HepG2 (cell line): Measurements from ENCODE around the gene AARS1. TPM values are rescaled to one million over a fixed set of nuclear protein-coding genes. Genes with fewer than 3 reads are reported as not detected.

Experiments
- GABPB1 ChIP-seq: IDR thresholded peaks from 2 replicates; pipeline ENCODE4 v1.6.1; 2016; ENCODE audit warnings: mild to moderate bottlenecking, missing genetic modification reagents, moderate library complexity, missing compliant biosample characterization
- HCFC1 ChIP-seq: fragments of 150-350 bp; IDR thresholded peaks from 2 replicates; pipeline ENCODE4 v1.6.1; 2014; ENCODE audit warnings: low read depth, low read length
- HNRNPUL1 ChIP-seq: fragments of 200-400 bp; formaldehyde crosslinking; IDR thresholded peaks from 2 replicates; pipeline ENCODE4 v1.6.1; 2017; ENCODE audit warnings: low read depth, mild to moderate bottlenecking, low read length, moderate library complexity
- IRX3 ChIP-seq: sonication (generic); formaldehyde crosslinking; IDR thresholded peaks from 2 replicates; pipeline ENCODE4 v1.8.1; 2023; ENCODE audit warnings: mild to moderate bottlenecking, low read depth, missing genetic modification reagents, borderline replicate concordance
- MXD4 ChIP-seq: IDR thresholded peaks from 2 replicates; pipeline ENCODE4 v1.6.1; 2016; ENCODE audit warnings: mild to moderate bottlenecking, missing biosample characterization, missing genetic modification reagents
- RAD21 ChIP-seq: fragments of 450-650 bp; formaldehyde crosslinking; IDR thresholded peaks from 2 replicates; pipeline ENCODE4 v1.5.0; 2020; ENCODE audit warnings: mild to moderate bottlenecking
- RBAK ChIP-seq: sonication (generic); formaldehyde crosslinking; IDR thresholded peaks from 2 replicates; pipeline ENCODE4 v1.5.1; 2020; ENCODE audit warnings: mild to moderate bottlenecking, missing genetic modification reagents
- RFX5 ChIP-seq: IDR thresholded peaks from 2 replicates; pipeline ENCODE4 v1.6.1; 2011; ENCODE audit warnings: low read depth, low read length, improper control_type of control experiment
- SRY ChIP-seq: sonication (generic); formaldehyde crosslinking; IDR thresholded peaks from 2 replicates; pipeline ENCODE4 v1.8.0; 2022; ENCODE audit warnings: mild to moderate bottlenecking, missing genetic modification reagents
- TAF1 ChIP-seq: sonication (generic); formaldehyde crosslinking; IDR thresholded peaks from 2 replicates; pipeline ENCODE4 v1.4.0; 2020; ENCODE audit warnings: missing genetic modification reagents
- TCF12 ChIP-seq, 2 experiments: fragments of 450-650 bp in 1 of 2; sonication (generic) in 1 of 2; formaldehyde crosslinking in 1 of 2; IDR thresholded peaks; 2 replicates each; pipeline versions ENCODE4 v1.6.1 to v1.8.0; 2017 to 2022; ENCODE audit warnings: antibody characterized with exemption in 1 of 2, mild to moderate bottlenecking in 1 of 2, missing genetic modification reagents in 1 of 2, moderate library complexity in 1 of 2
- TRIM24 ChIP-seq: sonication (generic); formaldehyde crosslinking; IDR thresholded peaks from 2 replicates; pipeline ENCODE4 v1.8.0; 2022; ENCODE audit warnings: mild to moderate bottlenecking, missing genetic modification reagents
- ZC3H4 ChIP-seq: sonication (generic); formaldehyde crosslinking; IDR thresholded peaks from 2 replicates; pipeline ENCODE4 v1.4.0; 2020; ENCODE audit warnings: missing genetic modification reagents, borderline replicate concordance
- ZNF12 ChIP-seq: sonication (generic); formaldehyde crosslinking; IDR thresholded peaks from 2 replicates; pipeline ENCODE4 v1.5.0; 2020; ENCODE audit warnings: missing genetic modification reagents
- ZNF782 ChIP-seq: sonication (generic); formaldehyde crosslinking; IDR thresholded peaks from 2 replicates; pipeline ENCODE4 v1.4.0; 2020; ENCODE audit warnings: missing genetic modification reagents, mild to moderate bottlenecking, borderline replicate concordance
- polyA plus RNA-seq, 8 experiments: library from polyadenylated mRNA; depleted of rRNA in 3 of 8; stranded (reverse) in 7 of 8; unstranded in 1 of 8; fragments of >200 nt; fragmentation: Illumina TruSeq in 4 of 8; extraction: Trizol in 4 of 8; gene quantifications; 2 replicates each; pipeline versions ENCODE4 v1.2.1 to v1.2.3, GENCODE V29; 2011 to 2016; ENCODE audit warnings: low read depth in 4 of 8, missing spikeins in 1 of 8, mixed read lengths in 1 of 8; ENCODE audit not compliant: insufficient read depth in 1 of 8
- total RNA-seq, 5 experiments: library from RNA; depleted of rRNA; stranded (reverse); fragments of >200 nt; fragmentation: Illumina TruSeq; extraction: Trizol; gene quantifications; 2 replicates each; pipeline ENCODE4 v1.2.3, GENCODE V29; 2016; ENCODE audit warnings: low read depth in 1 of 5
- TF ChIP-seq, protein P1 (sequence below): sonication (generic); formaldehyde crosslinking; IDR thresholded peaks from 2 replicates; pipeline ENCODE4 v1.4.0; 2020; ENCODE audit warnings: missing genetic modification reagents
- TF ChIP-seq, protein P2 (sequence below): sonication (generic); formaldehyde crosslinking; IDR thresholded peaks from 2 replicates; pipeline ENCODE4 v1.8.1; 2023; ENCODE audit warnings: mild to moderate bottlenecking, inconsistent platforms, moderate library complexity, missing genetic modification reagents, borderline replicate concordance
- TF ChIP-seq, protein P3 (sequence below): IDR thresholded peaks from 2 replicates; pipeline ENCODE4 v1.6.1; 2016
- TF ChIP-seq, protein P4 (sequence below): sonication (generic); formaldehyde crosslinking; conservative IDR thresholded peaks from 2 replicates; pipeline ENCODE4 v1.8.1; 2023; ENCODE audit warnings: missing genetic modification reagents
- TF ChIP-seq, protein P5 (sequence below): sonication (generic); formaldehyde crosslinking; IDR thresholded peaks from 2 replicates; pipeline ENCODE4 v1.5.0; 2020; ENCODE audit warnings: mild to moderate bottlenecking, missing genetic modification reagents, borderline replicate concordance

Gene AARS1
- total and polyA plus RNA-seq, 2 of the 13 experiments (the other 11 are each of a cell fraction or from before 2014, with no cell fraction given), result 107 to 132 TPM

DNA sequence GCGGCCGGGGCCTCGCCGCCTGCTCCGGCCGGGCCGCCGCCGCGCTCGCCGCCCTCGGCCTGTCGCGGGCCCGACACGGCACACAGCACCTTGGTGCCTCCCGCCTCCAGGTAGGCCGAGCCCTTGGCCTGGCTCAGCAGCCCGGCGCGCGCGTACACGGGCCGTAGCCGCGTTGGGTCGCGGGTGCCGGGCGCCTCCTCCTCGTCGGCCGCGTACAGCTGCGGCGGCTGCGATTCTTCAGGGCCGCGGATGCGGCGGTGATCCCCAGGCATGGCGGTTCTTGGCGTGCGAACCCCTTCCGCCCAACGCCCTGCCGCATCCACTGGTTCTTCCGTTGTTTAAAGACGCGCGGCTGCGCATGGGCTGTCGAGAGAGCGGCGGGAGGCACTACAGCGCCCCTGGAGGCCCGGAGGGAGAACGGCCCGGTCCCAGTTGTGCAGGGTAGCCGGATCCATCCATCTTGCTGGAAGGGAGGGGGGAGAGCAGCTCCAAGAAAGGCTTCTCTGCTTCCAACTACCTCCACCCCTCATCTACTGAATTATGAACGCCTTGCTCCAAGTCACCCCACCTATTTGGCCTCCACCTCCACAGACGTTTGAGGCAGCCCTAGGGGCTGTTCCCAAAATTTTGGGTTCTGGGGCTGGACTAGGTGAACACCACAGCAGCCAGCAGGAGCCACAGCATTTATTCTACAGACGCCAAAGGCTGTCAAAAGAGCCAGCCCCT, 37.5 kb downstream of the AARS1 start, which contains the start of gene EXOSC6 (continued):
- TF ChIP-seq, protein P1, sequence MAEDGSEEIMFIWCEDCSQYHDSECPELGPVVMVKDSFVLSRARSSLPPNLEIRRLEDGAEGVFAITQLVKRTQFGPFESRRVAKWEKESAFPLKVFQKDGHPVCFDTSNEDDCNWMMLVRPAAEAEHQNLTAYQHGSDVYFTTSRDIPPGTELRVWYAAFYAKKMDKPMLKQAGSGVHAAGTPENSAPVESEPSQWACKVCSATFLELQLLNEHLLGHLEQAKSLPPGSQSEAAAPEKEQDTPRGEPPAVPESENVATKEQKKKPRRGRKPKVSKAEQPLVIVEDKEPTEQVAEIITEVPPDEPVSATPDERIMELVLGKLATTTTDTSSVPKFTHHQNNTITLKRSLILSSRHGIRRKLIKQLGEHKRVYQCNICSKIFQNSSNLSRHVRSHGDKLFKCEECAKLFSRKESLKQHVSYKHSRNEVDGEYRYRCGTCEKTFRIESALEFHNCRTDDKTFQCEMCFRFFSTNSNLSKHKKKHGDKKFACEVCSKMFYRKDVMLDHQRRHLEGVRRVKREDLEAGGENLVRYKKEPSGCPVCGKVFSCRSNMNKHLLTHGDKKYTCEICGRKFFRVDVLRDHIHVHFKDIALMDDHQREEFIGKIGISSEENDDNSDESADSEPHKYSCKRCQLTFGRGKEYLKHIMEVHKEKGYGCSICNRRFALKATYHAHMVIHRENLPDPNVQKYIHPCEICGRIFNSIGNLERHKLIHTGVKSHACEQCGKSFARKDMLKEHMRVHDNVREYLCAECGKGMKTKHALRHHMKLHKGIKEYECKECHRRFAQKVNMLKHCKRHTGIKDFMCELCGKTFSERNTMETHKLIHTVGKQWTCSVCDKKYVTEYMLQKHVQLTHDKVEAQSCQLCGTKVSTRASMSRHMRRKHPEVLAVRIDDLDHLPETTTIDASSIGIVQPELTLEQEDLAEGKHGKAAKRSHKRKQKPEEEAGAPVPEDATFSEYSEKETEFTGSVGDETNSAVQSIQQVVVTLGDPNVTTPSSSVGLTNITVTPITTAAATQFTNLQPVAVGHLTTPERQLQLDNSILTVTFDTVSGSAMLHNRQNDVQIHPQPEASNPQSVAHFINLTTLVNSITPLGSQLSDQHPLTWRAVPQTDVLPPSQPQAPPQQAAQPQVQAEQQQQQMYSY (CRISPR knock-in tag), result no peak
- TF ChIP-seq ZC3H4 (CRISPR knock-in tag) (peak; percentile 87; the same call in 1 of the 2 replicates), SRY (CRISPR knock-in tag) (no peak; the same call in none of the 2 replicates), RAD21 (CRISPR knock-in tag) (peak; percentile 69), MXD4 (CRISPR knock-in tag) (peak; percentile 89; the same call in 1 of the 2 replicates), RBAK (CRISPR knock-in tag) (0 out of 2 replicates have a peak, but pooled peaks have one; percentile 46), ZNF12 (CRISPR knock-in tag) (peak; percentile 81), GABPB1 (CRISPR knock-in tag) (peak; percentile 94), HNRNPUL1 (no peak; the same call in 1 of the 2 replicates), RFX5 (peak; percentile 31; the same call in 1 of the 2 replicates), TAF1 (peak; percentile 94), TRIM24 (CRISPR knock-in tag) (no peak), ZNF782 (CRISPR knock-in tag) (peak; percentile 95; the same call in 1 of the 2 replicates), HCFC1 (peak; percentile 46), IRX3 (CRISPR knock-in tag) (peak; percentile 97), TCF12 (IDR thresholded peaks at IDR 0.05) (no peak), TCF12 (CRISPR knock-in tag; IDR thresholded peaks at IDR 0.05) (no peak)
- TF ChIP-seq, protein P2, sequence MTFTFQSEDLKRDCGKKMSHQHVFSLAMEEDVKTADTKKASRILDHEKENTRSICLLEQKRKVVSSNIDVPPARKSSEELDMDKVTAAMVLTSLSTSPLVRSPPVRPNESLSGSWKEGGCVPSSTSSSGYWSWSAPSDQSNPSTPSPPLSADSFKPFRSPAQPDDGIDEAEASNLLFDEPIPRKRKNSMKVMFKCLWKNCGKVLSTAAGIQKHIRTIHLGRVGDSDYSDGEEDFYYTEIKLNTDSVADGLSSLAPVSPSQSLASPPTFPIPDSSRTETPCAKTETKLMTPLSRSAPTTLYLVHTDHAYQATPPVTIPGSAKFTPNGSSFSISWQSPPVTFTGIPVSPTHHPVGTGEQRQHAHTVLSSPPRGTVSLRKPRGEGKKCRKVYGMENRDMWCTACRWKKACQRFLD (CRISPR knock-in tag), result peak; percentile 63; the same call in 1 of the 2 replicates
- TF ChIP-seq, protein P3, sequence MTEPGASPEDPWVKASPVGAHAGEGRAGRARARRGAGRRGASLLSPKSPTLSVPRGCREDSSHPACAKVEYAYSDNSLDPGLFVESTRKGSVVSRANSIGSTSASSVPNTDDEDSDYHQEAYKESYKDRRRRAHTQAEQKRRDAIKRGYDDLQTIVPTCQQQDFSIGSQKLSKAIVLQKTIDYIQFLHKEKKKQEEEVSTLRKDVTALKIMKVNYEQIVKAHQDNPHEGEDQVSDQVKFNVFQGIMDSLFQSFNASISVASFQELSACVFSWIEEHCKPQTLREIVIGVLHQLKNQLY, result peak; percentile 82
- TF ChIP-seq, protein P4, sequence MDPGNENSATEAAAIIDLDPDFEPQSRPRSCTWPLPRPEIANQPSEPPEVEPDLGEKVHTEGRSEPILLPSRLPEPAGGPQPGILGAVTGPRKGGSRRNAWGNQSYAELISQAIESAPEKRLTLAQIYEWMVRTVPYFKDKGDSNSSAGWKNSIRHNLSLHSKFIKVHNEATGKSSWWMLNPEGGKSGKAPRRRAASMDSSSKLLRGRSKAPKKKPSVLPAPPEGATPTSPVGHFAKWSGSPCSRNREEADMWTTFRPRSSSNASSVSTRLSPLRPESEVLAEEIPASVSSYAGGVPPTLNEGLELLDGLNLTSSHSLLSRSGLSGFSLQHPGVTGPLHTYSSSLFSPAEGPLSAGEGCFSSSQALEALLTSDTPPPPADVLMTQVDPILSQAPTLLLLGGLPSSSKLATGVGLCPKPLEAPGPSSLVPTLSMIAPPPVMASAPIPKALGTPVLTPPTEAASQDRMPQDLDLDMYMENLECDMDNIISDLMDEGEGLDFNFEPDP (CRISPR knock-in tag), result no peak
- TF ChIP-seq, protein P5, sequence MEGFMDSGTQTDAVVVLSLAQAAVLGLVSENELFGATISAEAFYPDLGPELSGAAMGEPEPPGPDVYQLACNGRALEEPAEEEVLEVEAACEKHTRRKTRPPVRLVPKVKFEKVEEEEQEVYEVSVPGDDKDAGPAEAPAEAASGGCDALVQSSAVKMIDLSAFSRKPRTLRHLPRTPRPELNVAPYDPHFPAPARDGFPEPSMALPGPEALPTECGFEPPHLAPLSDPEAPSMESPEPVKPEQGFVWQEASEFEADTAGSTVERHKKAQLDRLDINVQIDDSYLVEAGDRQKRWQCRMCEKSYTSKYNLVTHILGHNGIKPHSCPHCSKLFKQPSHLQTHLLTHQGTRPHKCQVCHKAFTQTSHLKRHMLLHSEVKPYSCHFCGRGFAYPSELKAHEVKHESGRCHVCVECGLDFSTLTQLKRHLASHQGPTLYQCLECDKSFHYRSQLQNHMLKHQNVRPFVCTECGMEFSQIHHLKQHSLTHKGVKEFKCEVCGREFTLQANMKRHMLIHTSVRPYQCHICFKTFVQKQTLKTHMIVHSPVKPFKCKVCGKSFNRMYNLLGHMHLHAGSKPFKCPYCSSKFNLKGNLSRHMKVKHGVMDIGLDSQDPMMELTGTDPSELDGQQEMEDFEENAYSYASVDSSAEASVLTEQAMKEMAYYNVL, result peak; percentile 79; the same call in 1 of the 2 replicates
